ENCODE measurements around the gene TMEM240.
"Not testable (repeated sequence)": the region's sequence is repeated elsewhere in the genome, so short reads cannot be mapped to it uniquely, and the experiment has no call there.

TMEM240 gene

DNA sequence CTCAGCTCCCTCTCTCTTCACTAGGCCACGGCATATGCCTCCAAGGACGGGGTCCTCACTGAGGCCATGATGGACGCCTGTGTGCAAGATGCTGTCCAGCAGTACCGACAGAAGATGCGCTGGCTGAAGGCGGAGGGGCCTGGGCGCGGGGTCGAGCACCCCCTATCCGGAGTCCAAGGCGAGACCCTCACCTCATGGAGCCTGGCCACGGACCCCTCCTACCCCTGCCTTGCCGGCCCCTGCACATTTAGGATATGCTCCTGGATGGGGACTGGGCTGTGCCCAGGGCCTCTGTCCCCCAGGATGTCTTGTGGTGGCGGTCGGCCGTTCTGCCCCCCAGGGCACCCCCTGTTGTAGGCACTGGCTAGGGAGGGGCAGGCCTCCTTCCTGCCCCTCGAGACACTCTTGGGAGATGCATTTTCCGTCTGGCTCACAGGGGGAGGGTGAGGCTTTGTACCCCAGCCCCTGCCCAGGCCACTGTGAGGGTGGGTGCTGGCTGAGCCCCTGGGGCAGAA is 44.9 kb downstream of the TMEM240 start:
- DNase-seq (ENCODE audit: low read depth in 2 of 2): not testable (repeated sequence)

DNA sequence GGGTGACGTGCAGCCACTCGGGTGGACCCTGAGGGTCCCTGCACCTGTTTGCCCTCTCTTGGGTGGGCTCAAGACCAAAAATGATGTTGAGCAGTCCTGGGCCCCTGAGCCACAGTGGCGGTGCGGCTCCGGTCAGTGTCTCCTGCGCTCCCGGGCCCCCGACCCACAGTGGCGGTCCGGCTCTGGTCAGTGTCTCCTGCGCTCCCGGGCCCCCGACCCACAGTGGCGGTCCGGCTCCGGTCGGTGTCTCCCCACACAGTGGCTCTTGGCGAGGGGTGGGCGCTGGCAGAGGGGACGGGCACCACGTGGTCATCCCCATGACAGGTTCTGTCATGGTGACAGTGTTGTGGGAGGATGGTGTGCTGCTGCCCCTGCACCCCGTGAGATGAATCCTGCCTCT is 46.1 kb downstream of the TMEM240 start:
- not testable (repeated sequence) for DNase-seq (ENCODE audit: low read depth in 2 of 2)

DNA sequence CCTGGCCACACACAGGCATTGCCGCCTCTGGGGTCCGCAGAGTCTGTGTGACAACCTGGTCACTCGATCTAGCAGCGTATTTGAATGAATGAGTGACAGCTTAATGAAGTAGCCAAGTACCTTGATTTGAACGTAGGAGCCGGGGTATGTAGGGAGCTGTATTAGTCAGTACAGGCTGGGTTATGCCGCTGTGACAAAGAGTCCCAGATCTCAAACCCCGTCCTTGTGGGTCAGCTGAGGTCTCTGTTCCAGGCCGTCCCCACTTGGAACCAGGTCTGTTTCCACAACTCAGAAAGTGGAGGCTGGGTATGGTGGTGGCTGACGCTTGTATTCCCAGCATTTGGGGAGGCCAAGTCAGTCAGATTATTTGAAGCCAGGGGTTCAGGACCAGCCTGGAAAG is 48.8 kb downstream of the TMEM240 start:
- DNase-seq (ENCODE audit: low read depth in 2 of 2): no peak

DNA sequence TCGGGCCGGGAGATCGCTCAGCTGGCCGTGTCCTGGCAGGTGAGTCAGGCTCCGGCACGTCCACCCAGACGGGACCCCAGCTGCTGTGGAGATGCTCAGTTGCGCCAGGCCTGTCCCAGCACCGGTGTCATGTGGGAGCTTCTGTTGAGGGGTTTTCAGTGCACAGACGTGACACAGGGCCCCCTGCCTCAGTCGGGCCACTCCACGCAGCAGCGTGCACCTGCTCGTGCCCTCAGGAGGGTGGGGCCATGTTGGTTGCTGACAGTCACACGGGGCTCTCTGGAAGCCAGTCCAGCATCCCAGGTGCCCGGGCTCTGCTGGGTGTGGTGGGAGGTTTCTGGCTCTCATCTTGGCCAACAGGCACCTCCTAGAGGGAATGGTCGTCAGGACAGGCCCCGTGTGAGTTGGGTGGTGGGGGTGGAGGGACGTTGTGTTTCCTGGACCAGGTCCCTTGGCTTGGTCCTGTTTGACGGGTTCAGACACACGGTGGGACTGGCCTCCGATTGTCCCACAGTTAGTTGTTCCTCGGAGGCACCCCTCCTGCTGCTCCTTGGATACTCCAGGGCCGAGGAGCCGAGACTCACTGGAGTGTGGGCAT is 49.7 kb downstream of the TMEM240 start:
- no peak for DNase-seq (ENCODE audit: low read depth in 2 of 2)

DNA sequence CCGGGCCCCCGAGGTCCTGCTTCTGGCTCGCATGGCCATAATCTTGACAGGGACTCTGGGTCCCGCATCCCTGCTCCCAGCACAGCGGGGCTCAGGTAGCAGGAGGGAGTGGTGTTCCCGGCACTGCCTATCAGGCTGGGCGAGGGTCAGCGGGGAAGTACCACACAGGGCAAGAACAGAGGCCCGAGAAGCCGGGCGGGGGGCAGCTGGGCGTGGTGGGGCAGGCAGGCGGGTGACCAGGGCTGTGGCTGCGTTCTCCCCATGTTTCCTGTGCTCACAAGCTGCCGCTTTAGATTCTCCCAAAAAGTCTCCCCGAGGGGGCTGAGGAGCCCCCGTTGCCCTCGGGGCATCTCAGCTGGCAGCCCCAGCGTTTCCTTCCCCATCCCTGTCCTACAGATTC is 50.6 kb downstream of the TMEM240 start:
- no peak for DNase-seq (ENCODE audit: low read depth in 2 of 2)

DNA sequence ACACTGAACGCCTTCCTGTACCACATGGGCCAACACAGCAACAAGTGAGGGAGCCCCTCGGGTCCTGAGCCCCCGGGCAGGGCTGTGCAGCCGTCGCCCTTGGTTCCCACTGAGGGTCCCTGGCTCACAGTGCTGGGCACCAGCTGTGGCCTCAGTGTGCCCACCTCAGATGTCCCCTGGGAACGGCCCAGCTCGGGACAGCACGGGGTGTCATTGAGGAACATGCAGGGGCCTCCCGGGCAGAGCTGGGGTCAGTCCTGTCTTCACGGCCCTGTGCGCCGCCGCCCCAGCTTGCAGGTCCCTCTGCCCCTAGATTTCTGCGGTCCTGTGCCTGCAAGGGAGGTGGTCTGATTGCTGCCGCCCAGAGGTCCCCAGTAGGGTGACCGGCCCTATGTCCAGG is 51.2 kb downstream of the TMEM240 start:
- no peak for DNase-seq (ENCODE audit: low read depth in 2 of 2)

DNA sequence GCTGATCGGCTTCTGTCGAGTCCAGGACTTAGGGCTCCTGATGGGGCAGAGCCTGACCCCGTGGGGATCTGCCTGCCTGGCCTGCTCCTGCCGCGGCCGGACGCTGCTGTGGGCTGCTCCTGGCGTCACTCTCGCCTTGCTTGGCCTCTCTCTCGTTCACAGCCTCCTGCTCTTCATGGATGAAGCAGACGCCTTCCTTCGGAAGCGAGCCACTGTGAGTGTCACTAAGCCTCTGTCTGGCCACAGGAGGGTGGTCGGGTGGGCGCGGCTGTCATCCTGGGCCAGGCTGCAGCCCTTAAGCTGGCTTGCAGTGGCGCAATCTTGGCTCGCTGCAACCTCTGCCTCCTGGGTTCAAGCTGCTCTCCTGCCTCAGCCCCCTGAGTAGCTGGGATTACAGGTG is 52.7 kb downstream of the TMEM240 start:
- DNase-seq (ENCODE audit: low read depth in 2 of 2): no peak

DNA sequence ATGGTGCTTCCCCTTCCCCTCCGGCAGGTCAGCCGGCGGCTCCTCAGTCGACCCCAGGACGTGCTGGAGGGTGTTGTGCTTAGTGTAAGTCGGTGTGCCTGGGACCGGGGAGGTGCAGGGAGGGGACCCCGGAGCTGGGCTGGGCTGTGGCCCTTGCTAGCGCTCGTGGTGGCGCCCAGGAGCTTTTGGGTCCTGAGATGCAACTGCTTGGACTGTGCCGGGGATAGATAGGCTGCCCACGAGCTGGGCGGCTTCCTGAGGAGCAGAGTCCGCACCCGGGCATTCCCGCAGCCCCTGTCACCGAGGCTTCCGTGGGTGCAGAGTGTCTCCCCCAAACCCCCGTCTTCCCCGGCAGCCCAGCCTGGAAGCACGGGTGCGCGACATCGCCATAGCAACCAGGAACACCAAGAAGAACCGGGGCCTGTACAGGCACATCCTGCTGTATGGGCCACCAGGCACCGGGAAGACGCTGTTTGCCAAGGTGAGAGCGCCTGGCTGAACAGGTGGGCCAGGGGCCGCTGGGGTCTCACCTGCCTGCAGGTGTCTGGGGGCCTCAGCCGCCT is 54.6 kb downstream of the TMEM240 start:
- not testable (repeated sequence) for DNase-seq (ENCODE audit: low read depth in 2 of 2)

DNA sequence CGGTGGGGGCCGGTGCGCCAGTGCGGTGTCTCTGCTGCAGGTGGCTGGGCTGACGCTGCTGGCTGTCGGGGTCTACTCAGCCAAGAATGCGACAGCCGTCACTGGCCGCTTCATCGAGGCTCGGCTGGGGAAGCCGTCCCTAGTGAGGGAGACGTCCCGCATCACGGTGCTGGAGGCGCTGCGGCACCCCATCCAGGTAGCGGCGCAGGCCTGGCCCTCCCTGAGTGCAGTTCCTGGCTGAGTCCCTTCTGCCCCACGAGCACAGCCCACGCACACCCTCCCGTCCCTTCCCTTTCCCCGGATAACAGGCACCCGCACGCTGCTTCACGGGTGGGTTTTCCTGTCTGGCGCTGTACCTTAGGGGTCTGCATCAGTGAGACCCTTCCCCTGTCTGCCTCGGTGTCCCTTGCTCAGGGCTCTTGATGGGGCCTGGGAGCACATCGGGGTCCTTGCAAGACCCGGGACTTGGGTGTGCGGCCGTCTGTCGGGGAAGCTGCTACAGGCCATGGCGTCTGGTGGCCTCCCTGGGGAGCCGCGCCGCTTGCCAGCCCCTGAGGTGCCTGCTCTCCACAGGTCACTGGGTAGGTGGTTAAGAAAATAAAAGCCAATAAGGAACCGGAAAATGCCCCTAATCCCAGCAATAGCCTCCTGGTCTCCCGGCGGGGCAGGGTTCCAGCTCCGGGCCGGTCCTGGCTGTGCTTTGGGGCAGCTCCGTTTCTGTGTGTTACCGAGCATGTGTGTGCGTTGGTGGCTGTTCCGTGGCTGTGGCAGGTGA is 55.3 kb downstream of the TMEM240 start:
- DNase-seq (ENCODE audit: low read depth in 2 of 2): not testable (repeated sequence)

All from activated CD8-positive, alpha-beta memory T cell treated with anti-CD3 and anti-CD28 coated beads for 4 hours (primary cell).